Measurements from ENCODE around the gene COBL.

DNA sequence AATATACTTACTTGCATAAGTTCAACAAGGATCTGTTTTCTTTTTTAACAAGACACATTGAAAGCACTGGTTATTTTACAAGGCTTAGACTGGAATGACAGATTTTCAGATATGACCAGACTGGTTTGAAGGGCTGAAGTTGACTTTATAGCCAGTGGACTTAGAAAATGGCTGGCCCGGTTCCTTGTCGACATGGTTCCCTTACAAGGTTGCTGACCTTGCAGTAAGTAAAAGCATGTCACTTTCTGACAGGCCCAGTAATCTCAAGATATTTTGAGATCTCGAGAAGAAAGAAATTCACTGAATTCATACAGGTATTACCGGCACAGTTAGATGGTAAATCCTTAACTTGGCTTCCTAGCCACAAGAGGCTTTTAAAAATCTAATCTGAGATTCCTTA lies 136.5 kb downstream of the COBL start:
- no peak for TF ChIP-seq POLR2A (IDR thresholded peaks at IDR 0.05)
- no peak for TF ChIP-seq CTCF (IDR thresholded peaks at IDR 0.05)
